ENCODE data around the gene ADCY4.

DNA sequence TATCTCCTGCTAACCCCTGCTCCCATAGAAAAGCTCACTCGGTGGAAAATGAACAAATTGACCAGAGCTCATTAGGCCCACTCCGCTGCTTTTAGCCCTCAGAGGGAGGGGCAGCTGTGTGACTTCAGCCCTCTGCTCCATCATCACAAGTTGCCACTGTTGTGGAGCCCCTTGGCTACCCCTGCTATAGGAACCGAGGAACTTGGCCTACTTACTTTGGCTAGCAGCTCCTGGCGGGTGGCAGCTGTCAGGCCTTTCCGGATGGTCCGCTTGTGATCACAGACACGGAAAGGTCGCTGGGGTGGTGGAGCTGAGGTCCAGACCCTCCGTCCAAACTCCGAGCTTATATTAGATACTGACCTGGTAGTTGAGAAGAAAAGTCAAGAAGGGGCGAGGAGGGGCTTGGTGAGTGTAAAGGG, 27.7 kb downstream of the ADCY4 start:
- TF ChIP-seq, protein P1, sequence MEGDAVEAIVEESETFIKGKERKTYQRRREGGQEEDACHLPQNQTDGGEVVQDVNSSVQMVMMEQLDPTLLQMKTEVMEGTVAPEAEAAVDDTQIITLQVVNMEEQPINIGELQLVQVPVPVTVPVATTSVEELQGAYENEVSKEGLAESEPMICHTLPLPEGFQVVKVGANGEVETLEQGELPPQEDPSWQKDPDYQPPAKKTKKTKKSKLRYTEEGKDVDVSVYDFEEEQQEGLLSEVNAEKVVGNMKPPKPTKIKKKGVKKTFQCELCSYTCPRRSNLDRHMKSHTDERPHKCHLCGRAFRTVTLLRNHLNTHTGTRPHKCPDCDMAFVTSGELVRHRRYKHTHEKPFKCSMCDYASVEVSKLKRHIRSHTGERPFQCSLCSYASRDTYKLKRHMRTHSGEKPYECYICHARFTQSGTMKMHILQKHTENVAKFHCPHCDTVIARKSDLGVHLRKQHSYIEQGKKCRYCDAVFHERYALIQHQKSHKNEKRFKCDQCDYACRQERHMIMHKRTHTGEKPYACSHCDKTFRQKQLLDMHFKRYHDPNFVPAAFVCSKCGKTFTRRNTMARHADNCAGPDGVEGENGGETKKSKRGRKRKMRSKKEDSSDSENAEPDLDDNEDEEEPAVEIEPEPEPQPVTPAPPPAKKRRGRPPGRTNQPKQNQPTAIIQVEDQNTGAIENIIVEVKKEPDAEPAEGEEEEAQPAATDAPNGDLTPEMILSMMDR (IDR thresholded peaks at IDR 0.05 in 2 of 3, conservative IDR thresholded peaks at IDR 0.05 in 1 of 3; ENCODE audit: control insufficient read depth in 2 of 3, extremely low read depth in 1 of 3, insufficient read depth in 1 of 3, low read depth in 3 of 3, low read length in 3 of 3) = no peak
- TF ChIP-seq ATF2 (IDR thresholded peaks at IDR 0.05; ENCODE audit: low read length) = no peak
- TF ChIP-seq USF2 (IDR thresholded peaks at IDR 0.05; ENCODE audit: borderline replicate concordance, low read depth, low read length) = no peak
- no peak for TF ChIP-seq ZNF24 (IDR thresholded peaks at IDR 0.05)
- TF ChIP-seq CHD1 (IDR thresholded peaks at IDR 0.05; ENCODE audit: low read depth, low read length) = no peak
- no peak for TF ChIP-seq EGR1 (IDR thresholded peaks at IDR 0.05; ENCODE audit: borderline replicate concordance in 1 of 2, low read depth in 2 of 2, low read length in 2 of 2)
- no peak for TF ChIP-seq POLR2A (IDR thresholded peaks at IDR 0.05; ENCODE audit: low read depth, low read length)
- no peak for TF ChIP-seq EP300 (IDR thresholded peaks at IDR 0.05; ENCODE audit: borderline replicate concordance in 1 of 2, control insufficient read depth in 1 of 2, low read depth in 2 of 2, low read length in 2 of 2)
- TF ChIP-seq KDM1A (IDR thresholded peaks at IDR 0.05; ENCODE audit: borderline replicate concordance) = no peak
- TF ChIP-seq YY1 (IDR thresholded peaks at IDR 0.05; ENCODE audit: low read depth, low read length) = no peak
- no peak for TF ChIP-seq EZH2 (IDR thresholded peaks at IDR 0.05; ENCODE audit: borderline replicate concordance, control insufficient read depth, low read depth, low read length)
- no peak for TF ChIP-seq NRF1 (conservative IDR thresholded peaks at IDR 0.05; ENCODE audit: low read depth, low read length)
- TF ChIP-seq ZSCAN29 (IDR thresholded peaks at IDR 0.05) = no peak
- TF ChIP-seq JUND (IDR thresholded peaks at IDR 0.05; ENCODE audit: low read depth, low read length) = no peak
